NCI-H2029 treated with DMSO at 0.1 percent for 48 hours (cell line): ENCODE measurements around the gene CPNE2.

Experiments used
- DNase-seq: peaks from one replicate; lab custom pipeline; 2025; lab: John Stamatoyannopoulos, UW

The CPNE2 gene

DNA sequence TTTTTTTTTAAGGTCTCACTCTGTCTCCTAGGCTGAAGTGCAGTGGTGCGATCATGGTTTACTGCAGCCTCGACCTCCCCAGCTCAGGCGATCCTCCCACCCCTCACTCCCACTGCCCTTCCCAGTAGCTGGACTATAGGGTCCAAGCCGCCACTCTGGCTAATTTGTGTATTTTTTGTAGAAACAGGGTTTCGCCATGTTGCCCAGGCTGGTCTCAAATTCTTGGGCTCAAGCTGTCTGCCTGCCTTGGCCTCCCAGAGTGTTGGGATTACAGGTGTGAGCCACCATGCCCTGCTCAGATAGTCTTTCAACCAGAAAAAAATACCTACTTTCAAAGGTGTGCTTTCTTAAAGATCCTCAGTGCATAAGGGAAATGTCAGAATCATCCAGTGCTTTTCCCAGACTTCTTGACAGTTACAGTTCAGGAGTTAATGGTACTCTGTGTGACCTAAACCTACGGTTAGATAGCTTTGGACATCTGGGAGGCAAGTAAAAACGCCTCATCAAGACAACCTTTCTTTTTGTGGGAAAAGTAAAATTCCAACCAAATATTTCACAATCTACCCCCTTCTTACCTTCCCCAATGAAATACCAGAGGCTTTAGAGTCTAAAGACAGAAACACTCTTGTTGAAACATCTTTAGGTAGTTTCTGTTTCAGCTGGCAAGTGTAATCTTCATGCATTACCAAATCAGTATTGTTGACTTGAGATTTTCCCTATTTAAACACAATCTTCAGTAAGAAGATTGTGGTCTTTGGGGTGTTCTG is 100.5 kb downstream of the CPNE2 start:
- no peak for DNase-seq

- no peak for DNase-seq
These were observed 102.1 kb downstream of the CPNE2 start for GRCh38 chr16:57194512-57194911.

GRCh38 chr16:57196286-57196685 is 103.9 kb downstream of the CPNE2 start:
- no peak for DNase-seq

DNA sequence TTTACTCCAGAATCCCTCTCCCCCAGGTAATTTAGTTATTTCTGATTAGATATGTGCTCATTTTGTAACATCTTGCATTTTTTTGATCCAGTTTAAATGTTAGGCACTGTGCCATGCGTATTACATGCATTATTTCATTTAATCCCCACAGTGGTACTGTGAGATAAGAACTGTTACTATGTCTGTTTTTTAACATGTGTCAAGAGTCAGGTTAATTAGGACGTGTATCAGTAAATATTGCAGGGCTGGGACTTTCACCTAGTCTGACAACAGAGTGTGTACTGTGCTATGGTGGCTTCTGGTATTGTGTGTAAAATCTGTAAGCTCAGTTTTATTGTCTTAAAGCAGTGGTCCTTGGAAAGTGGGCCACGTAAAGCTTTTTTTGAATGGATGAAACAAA is 104.4 kb downstream of the CPNE2 start:
- no peak for DNase-seq
